H9 (cell line): ENCODE results near the gene NOCT. TPM values are rescaled to one million over a fixed set of nuclear protein-coding genes. Genes with fewer than 3 reads are reported as not detected.
A peak's percentile ranks its signal among the peaks of the same experiment; 100 is the strongest.

Experiments
- DNase-seq: peaks from one replicate; pipeline ENCODE4 v3.0.0-alpha.2; 2017
- H2AFZ ChIP-seq: one replicate; pipeline ENCODE4 v1.6.1; 2013; ENCODE audit warnings: mild to moderate bottlenecking, low read length, control low read depth, moderate library complexity
- H2AK5ac ChIP-seq: 2 replicates; pipeline ENCODE4 v1.6.1; 2013; ENCODE audit warnings: low read length, control low read depth, mixed read lengths; ENCODE audit not compliant: insufficient read length
- H2BK120ac ChIP-seq: one replicate; pipeline ENCODE4 v1.6.1; 2013; ENCODE audit warnings: low read depth, mild to moderate bottlenecking, low read length, control low read depth, inconsistent platforms; ENCODE audit not compliant: poor library complexity, severe bottlenecking
- H2BK12ac ChIP-seq: 2 replicates; pipeline ENCODE4 v1.6.1; 2013; ENCODE audit warnings: low read length, control low read depth, mixed read lengths, low read depth; ENCODE audit not compliant: insufficient read length
- H2BK15ac ChIP-seq: 2 replicates; pipeline ENCODE4 v1.6.1; 2013; ENCODE audit warnings: low read depth, low read length, control low read depth
- H2BK20ac ChIP-seq: one replicate; pipeline ENCODE4 v1.6.1; 2013; ENCODE audit warnings: low read depth, mild to moderate bottlenecking, low read length, control low read depth, inconsistent platforms; ENCODE audit not compliant: poor library complexity, severe bottlenecking
- H2BK5ac ChIP-seq: 2 replicates; pipeline ENCODE4 v1.6.1; 2013; ENCODE audit warnings: low read length, control low read depth, mixed read lengths; ENCODE audit not compliant: insufficient read length
- H3K14ac ChIP-seq: 2 replicates; pipeline ENCODE4 v1.6.1; 2013; ENCODE audit warnings: low read length, control low read depth; ENCODE audit not compliant: insufficient read depth
- H3K18ac ChIP-seq: 2 replicates; pipeline ENCODE4 v1.6.1; 2013; ENCODE audit warnings: low read depth, mild to moderate bottlenecking, mixed read lengths, low read length, control low read depth; ENCODE audit not compliant: insufficient read length
- H3K23ac ChIP-seq: 2 replicates; pipeline ENCODE4 v1.6.1; 2013; ENCODE audit warnings: low read length, control low read depth, mixed read lengths, low read depth; ENCODE audit not compliant: insufficient read length
- H3K23me2 ChIP-seq: 2 replicates; pipeline ENCODE4 v1.6.1; 2013; ENCODE audit warnings: low read depth, mild to moderate bottlenecking, mixed read lengths, low read length, control low read depth; ENCODE audit not compliant: insufficient read length, poor library complexity, severe bottlenecking
- H3K27ac ChIP-seq: 2 replicates; pipeline ENCODE4 v1.5.1; 2013; ENCODE audit warnings: low read length, control low read depth, mixed read lengths, low read depth; ENCODE audit not compliant: insufficient read length
- H3K27me3 ChIP-seq: 2 replicates; pipeline ENCODE4 v1.6.1; 2013; ENCODE audit warnings: low read length, control low read depth, inconsistent platforms; ENCODE audit not compliant: insufficient read depth
- H3K4ac ChIP-seq: 2 replicates; pipeline ENCODE4 v1.6.1; 2013; ENCODE audit warnings: low read depth, mild to moderate bottlenecking, control low read depth, inconsistent platforms, low read length, moderate library complexity
- H3K4me1 ChIP-seq: 2 replicates; pipeline ENCODE4 v1.6.1; 2013; ENCODE audit warnings: low read length, control low read depth, inconsistent platforms; ENCODE audit not compliant: insufficient read depth
- H3K4me2 ChIP-seq: 2 replicates; pipeline ENCODE4 v1.6.1; 2013; ENCODE audit warnings: low read length, control low read depth, mixed read lengths; ENCODE audit not compliant: insufficient read length, insufficient read depth
- H3K56ac ChIP-seq: 2 replicates; pipeline ENCODE4 v1.6.1; 2013; ENCODE audit warnings: low read depth, mild to moderate bottlenecking, mixed read lengths, low read length, control low read depth; ENCODE audit not compliant: insufficient read length
- H3K79me1 ChIP-seq: 2 replicates; pipeline ENCODE4 v1.6.1; 2013; ENCODE audit warnings: low read depth, mild to moderate bottlenecking, moderate library complexity, low read length, control low read depth, inconsistent platforms; ENCODE audit not compliant: insufficient read depth, poor library complexity, severe bottlenecking
- H3K79me2 ChIP-seq: 2 replicates; pipeline ENCODE4 v1.6.1; 2013; ENCODE audit warnings: low read length, control low read depth, inconsistent platforms; ENCODE audit not compliant: insufficient read depth
- H3K9ac ChIP-seq: 2 replicates; pipeline ENCODE4 v1.6.1; 2013; ENCODE audit warnings: low read length, control low read depth, mixed read lengths; ENCODE audit not compliant: insufficient read length; ENCODE audit errors: extremely low read depth
- H3K9me3 ChIP-seq: one replicate; pipeline ENCODE4 v1.6.1; 2013; ENCODE audit warnings: low read depth, low read length, inconsistent platforms; ENCODE audit not compliant: control insufficient read depth
- H3T11ph ChIP-seq: one replicate; pipeline ENCODE4 v1.6.1; 2013; ENCODE audit warnings: mild to moderate bottlenecking, low read length, control low read depth, inconsistent platforms
- H4K20me1 ChIP-seq: one replicate; pipeline ENCODE4 v1.6.1; 2013; ENCODE audit not compliant: control insufficient read depth, insufficient read length, insufficient read depth
- H4K5ac ChIP-seq: 2 replicates; pipeline ENCODE4 v1.6.1; 2013; ENCODE audit warnings: low read depth, mild to moderate bottlenecking, mixed read lengths, low read length, control low read depth; ENCODE audit not compliant: insufficient read length
- H4K8ac ChIP-seq: replicated peaks from 2 replicates; pipeline ENCODE4 v1.6.1; 2013; ENCODE audit warnings: low read length, control low read depth, mixed read lengths, low read depth; ENCODE audit not compliant: insufficient read length
- H4K91ac ChIP-seq: 2 replicates; pipeline ENCODE4 v1.6.1; 2013; ENCODE audit warnings: low read depth, mild to moderate bottlenecking, moderate library complexity, mixed read lengths, low read length, control low read depth; ENCODE audit not compliant: insufficient read length
- H3K27ac Mint-ChIP-seq, 3 experiments: 2 replicates in 2 of 3; 3 replicates in 1 of 3; pipeline ENCODE4 v1.8.0; 2020 to 2021; ENCODE audit warnings: mixed read lengths in 3 of 3, mild to moderate bottlenecking in 1 of 3, moderate library complexity in 1 of 3
- H3K27me3 Mint-ChIP-seq: 2 replicates; pipeline ENCODE4 v1.8.0; 2021; ENCODE audit warnings: low read depth, mild to moderate bottlenecking, moderate library complexity, mixed read lengths
- H3K36me3 Mint-ChIP-seq, 3 experiments: 2 replicates in 2 of 3; 3 replicates in 1 of 3; pipeline ENCODE4 v1.8.0; 2020 to 2021; ENCODE audit warnings: low read depth in 3 of 3, mixed read lengths in 3 of 3; ENCODE audit not compliant: insufficient read depth in 1 of 3
- H3K4me1 Mint-ChIP-seq, 2 experiments: 2 replicates each; pipeline ENCODE4 v1.8.0; 2020; ENCODE audit warnings: mixed read lengths in 2 of 2
- H3K4me3 Mint-ChIP-seq, 2 experiments: 2 replicates in 1 of 2; 3 replicates in 1 of 2; pipeline ENCODE4 v1.8.0; 2020 to 2021; ENCODE audit warnings: mild to moderate bottlenecking in 2 of 2, mixed read lengths in 2 of 2, moderate library complexity in 1 of 2
- H3K9me3 Mint-ChIP-seq, 2 experiments: 2 replicates in 1 of 2; 3 replicates in 1 of 2; pipeline ENCODE4 v1.8.0; 2020; ENCODE audit warnings: mild to moderate bottlenecking in 2 of 2, mixed read lengths in 2 of 2, moderate library complexity in 1 of 2
- total RNA-seq: library from RNA; stranded (reverse); gene quantifications from 2 replicates; pipeline ENCODE4 v1.2.1, GENCODE V29; 2021
- TF ChIP-seq, protein P1 (sequence below): fragments of 200-600 bp; sonication (generic); conservative IDR thresholded peaks from 3 replicates; pipeline ENCODE4 v1.8.0; 2021; ENCODE audit warnings: antibody characterized with exemption, mild to moderate bottlenecking

NOCT gene
- total RNA-seq, 1 experiment from 2014 or later = 37.3 TPM

- Histone ChIP-seq H3T11ph (no peak overlapping the region), H3K4me1 (peaks cover 12% of the 10 kb centered on the region), H3K23me2 (peaks cover 4% of the 10 kb centered on the region), H4K5ac (no peak overlapping the region), H2AFZ (no peak overlapping the region), H2AK5ac (no peak overlapping the region), H2BK20ac (no peak overlapping the region), H3K56ac (no peak overlapping the region), H3K18ac (no peak overlapping the region), H3K9me3 (no peaks in the 10 kb centered on the region), H3K27me3 (no peaks in the 10 kb centered on the region), H2BK12ac (no peak overlapping the region), H2BK15ac (no peak overlapping the region), H2BK120ac (no peak overlapping the region), H3K79me1 (peaks cover 6% of the 10 kb centered on the region), H4K8ac (no peak overlapping the region), H3K4me2 (peak overlapping the region; percentile 47), H3K23ac (no peak overlapping the region), H2BK5ac (no peak overlapping the region), H4K20me1 (no peaks in the 10 kb centered on the region), H3K79me2 (peaks cover 43% of the 10 kb centered on the region; the same call in 1 of the 2 replicates), H3K14ac (no peak overlapping the region), H3K9ac (peak overlapping the region; percentile 36), H4K91ac (no peak overlapping the region), H3K4ac (no peak overlapping the region), H3K27ac (no peak overlapping the region)
- Mint-ChIP-seq H3K4me3 (peak overlapping the region; percentile 59 to 92), H3K27ac (peak overlapping the region in 2 of 3 experiments; percentile 38 to 57; a peak in 4 of 7 replicates), H3K9me3 (no peaks in the 10 kb centered on the region; a peak in 1 of 5 replicates), H3K27me3 (no peaks in the 10 kb centered on the region; the same call in 1 of the 2 replicates), H3K36me3 (peaks cover 9 to 21% (median 14%) of the 10 kb centered on the region in 3 experiments; a peak in 6 of 7 replicates), H3K4me1 (peaks cover 62 to 65% of the 10 kb centered on the region in 2 experiments)
- TF ChIP-seq, protein P1, sequence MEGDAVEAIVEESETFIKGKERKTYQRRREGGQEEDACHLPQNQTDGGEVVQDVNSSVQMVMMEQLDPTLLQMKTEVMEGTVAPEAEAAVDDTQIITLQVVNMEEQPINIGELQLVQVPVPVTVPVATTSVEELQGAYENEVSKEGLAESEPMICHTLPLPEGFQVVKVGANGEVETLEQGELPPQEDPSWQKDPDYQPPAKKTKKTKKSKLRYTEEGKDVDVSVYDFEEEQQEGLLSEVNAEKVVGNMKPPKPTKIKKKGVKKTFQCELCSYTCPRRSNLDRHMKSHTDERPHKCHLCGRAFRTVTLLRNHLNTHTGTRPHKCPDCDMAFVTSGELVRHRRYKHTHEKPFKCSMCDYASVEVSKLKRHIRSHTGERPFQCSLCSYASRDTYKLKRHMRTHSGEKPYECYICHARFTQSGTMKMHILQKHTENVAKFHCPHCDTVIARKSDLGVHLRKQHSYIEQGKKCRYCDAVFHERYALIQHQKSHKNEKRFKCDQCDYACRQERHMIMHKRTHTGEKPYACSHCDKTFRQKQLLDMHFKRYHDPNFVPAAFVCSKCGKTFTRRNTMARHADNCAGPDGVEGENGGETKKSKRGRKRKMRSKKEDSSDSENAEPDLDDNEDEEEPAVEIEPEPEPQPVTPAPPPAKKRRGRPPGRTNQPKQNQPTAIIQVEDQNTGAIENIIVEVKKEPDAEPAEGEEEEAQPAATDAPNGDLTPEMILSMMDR = no peak
- DNase-seq = no peak
Observed at GRCh38 chr4:139018501-139018900, 2.9 kb downstream of the NOCT start.
